IMR-90 (cell line): Measurements from ENCODE around the gene LRRC8C. TPM values are rescaled to one million over a fixed set of nuclear protein-coding genes. Genes with fewer than 3 reads are reported as not detected.

Source experiments
- ATAC-seq: fragments of 200-7000 bp; cut with Tn5 transposase; 2 replicates; pipeline ENCODE4 v1.9.1; 2020; ENCODE audit warnings: low read depth, mild to moderate bottlenecking, moderate library complexity
- BruUV-seq: library from RNA; stranded (reverse); fragments of 400-500 nt; replicated peaks from 2 replicates; lab custom pipeline; 2021; lab: Mats Ljungman, UMichigan
- CTCF ChIA-PET: fragments of 300-600 bp; formaldehyde crosslinking; extraction: SDS; loops from one replicate; lab custom pipeline; 2021; ENCODE audit warnings: antibody characterized with exemption; lab: Yijun Ruan, JAX
- POLR2A ChIA-PET: fragments of 300-600 bp; sonication (Branson Sonifier 250); formaldehyde crosslinking; loops from one replicate; lab custom pipeline; 2022; ENCODE audit warnings: antibody characterized with exemption; ENCODE audit not compliant: unreplicated experiment; lab: Charles Lee
- DNase-seq: peaks from one replicate; pipeline ENCODE4 v3.0.0; 2013
- H2AFZ ChIP-seq: replicated peaks from 2 replicates; pipeline ENCODE3; 2013; ENCODE audit warnings: low read length, mild to moderate bottlenecking; ENCODE audit not compliant: poor library complexity
- H2AK5ac ChIP-seq: 2 replicates; pipeline ENCODE4 v1.6.1; 2013; ENCODE audit warnings: low read depth, low read length, inconsistent platforms
- H2AK9ac ChIP-seq: replicated peaks from 2 replicates; pipeline ENCODE3; 2013; ENCODE audit warnings: mild to moderate bottlenecking, low read depth, low read length, moderate library complexity; ENCODE audit not compliant: poor library complexity
- H2BK120ac ChIP-seq: 2 replicates; pipeline ENCODE4 v1.6.1; 2013; ENCODE audit warnings: low read depth, low read length, inconsistent platforms
- H2BK15ac ChIP-seq: 3 replicates; pipeline ENCODE4 v1.6.1; 2013; ENCODE audit warnings: low read depth, low read length, inconsistent platforms
- H2BK20ac ChIP-seq: 2 replicates; pipeline ENCODE4 v1.6.1; 2013; ENCODE audit warnings: low read depth, mild to moderate bottlenecking, inconsistent platforms, low read length, moderate library complexity
- H2BK5ac ChIP-seq: 2 replicates; pipeline ENCODE4 v1.6.1; 2013; ENCODE audit warnings: mild to moderate bottlenecking, low read depth, low read length, inconsistent platforms; ENCODE audit not compliant: poor library complexity, severe bottlenecking
- H3K14ac ChIP-seq: replicated peaks from 2 replicates; pipeline ENCODE4 v1.6.1; 2013; ENCODE audit warnings: low read depth, low read length, inconsistent platforms
- H3K18ac ChIP-seq: 2 replicates; pipeline ENCODE4 v1.6.1; 2013; ENCODE audit warnings: low read depth, low read length, control low read depth
- H3K23ac ChIP-seq: 2 replicates; pipeline ENCODE4 v1.6.1; 2013; ENCODE audit warnings: low read depth, low read length, inconsistent platforms
- H3K27ac ChIP-seq: 2 replicates; pipeline ENCODE4 v1.5.1; 2013; ENCODE audit warnings: mild to moderate bottlenecking, control low read depth, low read length; ENCODE audit not compliant: insufficient read depth
- H3K27me3 ChIP-seq: 2 replicates; pipeline ENCODE4 v1.6.1; 2013; ENCODE audit warnings: low read length; ENCODE audit not compliant: control insufficient read depth, insufficient read depth
- H3K36me3 ChIP-seq: 2 replicates; pipeline ENCODE4 v1.6.1; 2013; ENCODE audit warnings: low read length, mixed read lengths; ENCODE audit not compliant: control insufficient read depth, insufficient read depth
- H3K4ac ChIP-seq: 2 replicates; pipeline ENCODE4 v1.6.1; 2013; ENCODE audit warnings: low read depth, low read length, inconsistent platforms
- H3K4me1 ChIP-seq: 2 replicates; pipeline ENCODE4 v1.6.1; 2013; ENCODE audit warnings: low read length, mixed read lengths; ENCODE audit not compliant: control insufficient read depth, insufficient read depth
- H3K4me2 ChIP-seq: 2 replicates; pipeline ENCODE4 v1.6.1; 2013; ENCODE audit warnings: low read depth, mild to moderate bottlenecking, control low read depth, low read length, moderate library complexity
- H3K4me3 ChIP-seq: 2 replicates; pipeline ENCODE4 v1.5.1; 2013; ENCODE audit warnings: low read depth, mild to moderate bottlenecking, control low read depth, low read length, moderate library complexity; ENCODE audit not compliant: insufficient read depth
- H3K56ac ChIP-seq: 2 replicates; pipeline ENCODE4 v1.6.1; 2013; ENCODE audit warnings: low read length, inconsistent platforms; ENCODE audit not compliant: insufficient read depth; ENCODE audit errors: extremely low read depth
- H3K79me1 ChIP-seq, 2 experiments: 2 replicates each; pipeline ENCODE4 v1.6.1; 2013; ENCODE audit warnings: low read length in 2 of 2, inconsistent platforms in 1 of 2, low read depth in 1 of 2
- H3K9ac ChIP-seq: 2 replicates; pipeline ENCODE4 v1.6.1; 2013; ENCODE audit warnings: low read depth, low read length, control low read depth
- H3K9me1 ChIP-seq: 2 replicates; pipeline ENCODE4 v1.6.1; 2013; ENCODE audit warnings: low read length, inconsistent platforms; ENCODE audit not compliant: insufficient read depth
- H3K9me3 ChIP-seq: 2 replicates; pipeline ENCODE4 v1.6.1; 2013; ENCODE audit warnings: low read length; ENCODE audit not compliant: control insufficient read depth, insufficient read depth
- H4K20me1 ChIP-seq: 2 replicates; pipeline ENCODE4 v1.6.1; 2013; ENCODE audit warnings: low read length, inconsistent platforms; ENCODE audit not compliant: insufficient read depth
- H4K5ac ChIP-seq: 2 replicates; pipeline ENCODE4 v1.6.1; 2013; ENCODE audit warnings: mild to moderate bottlenecking, low read depth, low read length, control low read depth
- H4K8ac ChIP-seq, 2 experiments: 2 replicates each; pipeline ENCODE4 v1.6.1; 2013; ENCODE audit warnings: low read depth in 2 of 2, low read length in 2 of 2, control low read depth in 1 of 2, inconsistent platforms in 1 of 2
- H4K91ac ChIP-seq: 2 replicates; pipeline ENCODE4 v1.6.1; 2013; ENCODE audit warnings: low read depth, low read length, inconsistent platforms; ENCODE audit not compliant: insufficient read depth
- BHLHE40 ChIP-seq: fragments of 150-350 bp; IDR thresholded peaks from 2 replicates; pipeline ENCODE4 v1.6.1; 2016; ENCODE audit warnings: mild to moderate bottlenecking, low read depth, low read length
- CEBPB ChIP-seq: IDR thresholded peaks from 2 replicates; pipeline ENCODE4 v1.6.1; 2012; ENCODE audit warnings: low read depth, low read length, improper control_type of control experiment
- CTCF ChIP-seq: conservative IDR thresholded peaks from 2 replicates; pipeline ENCODE4 v1.5.1; 2012; ENCODE audit warnings: mild to moderate bottlenecking, low read depth, low read length, improper control_type of control experiment
- FOS ChIP-seq: fragments of 150-350 bp; IDR thresholded peaks from 2 replicates; pipeline ENCODE4 v1.6.1; 2016; ENCODE audit warnings: low read depth, low read length
- MAFK ChIP-seq: IDR thresholded peaks from 2 replicates; pipeline ENCODE4 v1.6.1; 2012; ENCODE audit warnings: low read depth, low read length, improper control_type of control experiment
- MAZ ChIP-seq: IDR thresholded peaks from 2 replicates; pipeline ENCODE4 v1.6.1; 2012; ENCODE audit warnings: low read depth, mild to moderate bottlenecking, low read length, improper control_type of control experiment, moderate library complexity, borderline replicate concordance
- MXI1 ChIP-seq: IDR thresholded peaks from 2 replicates; pipeline ENCODE4 v1.6.1; 2012; ENCODE audit warnings: low read depth, mild to moderate bottlenecking, low read length, moderate library complexity, borderline replicate concordance
- RAD21 ChIP-seq: IDR thresholded peaks from 2 replicates; pipeline ENCODE4 v1.6.1; 2012; ENCODE audit warnings: low read length, improper control_type of control experiment
- RCOR1 ChIP-seq: IDR thresholded peaks from 2 replicates; pipeline ENCODE4 v1.6.1; 2012; ENCODE audit warnings: mild to moderate bottlenecking, low read length, improper control_type of control experiment; ENCODE audit not compliant: insufficient replicate concordance
- RFX5 ChIP-seq: IDR thresholded peaks from 2 replicates; pipeline ENCODE4 v1.8.0; 2012; ENCODE audit warnings: low read depth, mild to moderate bottlenecking, low read length, moderate library complexity
- SMC3 ChIP-seq: fragments of 150-350 bp; IDR thresholded peaks from 2 replicates; pipeline ENCODE4 v1.6.1; 2016; ENCODE audit warnings: low read depth, mild to moderate bottlenecking, antibody characterized with exemption, low read length, moderate library complexity
- USF2 ChIP-seq: fragments of 150-350 bp; IDR thresholded peaks from 2 replicates; pipeline ENCODE4 v1.6.1; 2017; ENCODE audit warnings: mild to moderate bottlenecking, antibody characterized with exemption, low read length, low read depth
- dilution Hi-C: fragments of 300-500 bp; cut with HindIII; formaldehyde crosslinking; loops from one replicate; pipeline ENCODE4 v1.14.3; 2018; ENCODE audit warnings: low sequenced_read_pairs; ENCODE audit not compliant: unreplicated experiment
- in situ Hi-C: fragments of 300-500 bp; cut with MboI; formaldehyde crosslinking; loops from 3 replicates; pipeline ENCODE4 v1.14.3; 2019; ENCODE audit warnings: low sequenced_read_pairs, inconsistent platforms, mixed read lengths
- intact Hi-C: fragments of 100-400 bp; cut with micrococcal nuclease; formaldehyde crosslinking; loops from 2 replicates; pipeline ENCODE4 v1.10.0; 2022
- polyA plus RNA-seq, 3 experiments: library from polyadenylated mRNA; depleted of rRNA; stranded (reverse); fragments of >200 nt; gene quantifications; 2 replicates each; pipeline ENCODE4 v1.2.3, GENCODE V29; 2012; ENCODE audit warnings: low replicate concordance in 1 of 3
- total RNA-seq: library from RNA; depleted of rRNA; stranded (reverse); fragments of >200 nt; gene quantifications from 2 replicates; pipeline ENCODE4 v1.2.3, GENCODE V29; 2012

Gene LRRC8C
- total and polyA plus RNA-seq, 2 of the 4 experiments (the other 2 are of a cell fraction), result 6.5 to 12.9 TPM

- H3K18ac ChIP-seq, result no peak overlapping the region
- no peak overlapping the region for H3K14ac ChIP-seq
- no peak for ATAC-seq
- H3K4me2 ChIP-seq, result no peak overlapping the region
- H2BK15ac ChIP-seq, result no peak overlapping the region
- H3K9me3 ChIP-seq, result no peaks in the 10 kb centered on the region
- no peaks in the 10 kb centered on the region for H3K79me1 ChIP-seq
- H3K27ac ChIP-seq, result no peak overlapping the region
- no peaks in the 10 kb centered on the region for H3K27me3 ChIP-seq
- in situ Hi-C loops (no loop called here), dilution Hi-C loops (no loop called here), intact Hi-C loops (no loop called here)
- no peak for DNase-seq
- no peak overlapping the region for H4K5ac ChIP-seq
- TF ChIP-seq MXI1 (no peak), SMC3 (no peak), RFX5 (no peak), USF2 (no peak), CTCF (no peak), MAFK (no peak), RAD21 (no peak), RCOR1 (no peak), CEBPB (no peak), MAZ (no peak), BHLHE40 (no peak), FOS (no peak)
- no peak overlapping the region for H3K4ac ChIP-seq
- H2AK5ac ChIP-seq, result no peak overlapping the region; the same call in 1 of the 2 replicates
- ChIA-PET CTCF (interaction anchor here (0.6 to 1.6 kb wide), 2 partner anchors 9 to 1239 kb away, joined by 4 to 6 read pairs; no protein-coding TSS in a partner anchor), POLR2A (no interaction called here)
- H3K9ac ChIP-seq, result no peak overlapping the region
- H4K20me1 ChIP-seq, result no peaks in the 10 kb centered on the region
- H3K23ac ChIP-seq, result no peak overlapping the region
- no peak overlapping the region for H2BK120ac ChIP-seq
- H3K4me3 ChIP-seq, result no peak overlapping the region
- peaks cover 3% of the 10 kb centered on the region; the same call in 1 of the 2 replicates for H3K9me1 ChIP-seq
- H3K36me3 ChIP-seq, result no peaks in the 10 kb centered on the region
- H2BK5ac ChIP-seq, result no peak overlapping the region
- no peak overlapping the region for H2BK20ac ChIP-seq
- H2AFZ ChIP-seq, result no peak overlapping the region
- H2AK9ac ChIP-seq, result no peak overlapping the region
- H4K91ac ChIP-seq, result no peak overlapping the region
- H3K56ac ChIP-seq, result no peak overlapping the region
- H4K8ac ChIP-seq, result no peak overlapping the region
- BruUV-seq, result no TSS peak
- peaks cover 10% of the 10 kb centered on the region for H3K4me1 ChIP-seq
Measured at GRCh38 chr1:89753761-89754160, 120.8 kb downstream of the LRRC8C start.
